KMS-11 (cell line): ENCODE data around the gene CHI3L2.

Source experiments
- H2AFZ ChIP-seq: fragments of 200-600 bp; sonication (generic); 2 replicates; pipeline ENCODE4 v1.6.1; 2016; ENCODE audit warnings: antibody characterized with exemption, mixed run types, low read depth
- H3K27ac ChIP-seq: fragments of 200-600 bp; sonication (generic); 2 replicates; pipeline ENCODE4 v1.6.1; 2016; ENCODE audit warnings: mild to moderate bottlenecking, mixed run types
- H3K27me3 ChIP-seq: fragments of 200-600 bp; sonication (generic); 2 replicates; pipeline ENCODE4 v1.6.1; 2017; ENCODE audit warnings: mild to moderate bottlenecking, low read depth, mixed run types, moderate library complexity; ENCODE audit not compliant: insufficient read depth
- H3K36me3 ChIP-seq: fragments of 200-600 bp; sonication (generic); 2 replicates; pipeline ENCODE4 v1.6.1; 2017; ENCODE audit warnings: mild to moderate bottlenecking, mixed run types; ENCODE audit not compliant: insufficient read depth
- H3K4me1 ChIP-seq: fragments of 200-600 bp; sonication (generic); 2 replicates; pipeline ENCODE4 v1.6.1; 2016; ENCODE audit warnings: mild to moderate bottlenecking, low read depth, mixed run types; ENCODE audit not compliant: poor library complexity, severe bottlenecking
- H3K4me2 ChIP-seq: fragments of 200-600 bp; sonication (generic); 2 replicates; pipeline ENCODE4 v1.7.0; 2016; ENCODE audit warnings: mild to moderate bottlenecking, mixed run types
- H3K4me3 ChIP-seq: fragments of 200-600 bp; sonication (generic); IDR thresholded peaks from 2 replicates; pipeline ENCODE4 v1.6.1; 2017; ENCODE audit warnings: low read depth, low read length, mixed read lengths; ENCODE audit not compliant: insufficient read depth
- H3K79me2 ChIP-seq: fragments of 200-600 bp; sonication (generic); 2 replicates; pipeline ENCODE4 v1.6.1; 2016; ENCODE audit warnings: low read depth, mixed run types; ENCODE audit not compliant: insufficient read depth
- H3K9ac ChIP-seq: fragments of 200-600 bp; sonication (generic); 2 replicates; pipeline ENCODE4 v1.6.1; 2016; ENCODE audit warnings: mild to moderate bottlenecking, mixed run types
- H4K20me1 ChIP-seq: fragments of 200-600 bp; sonication (generic); 2 replicates; pipeline ENCODE4 v1.6.1; 2016; ENCODE audit warnings: mild to moderate bottlenecking, mixed run types; ENCODE audit not compliant: insufficient read depth
- TF ChIP-seq, protein P1 (sequence below): fragments of 200-600 bp; sonication (generic); conservative IDR thresholded peaks from 2 replicates; pipeline ENCODE4 v1.6.1; 2017; ENCODE audit warnings: low read depth, mild to moderate bottlenecking, antibody characterized with exemption, low read length, moderate library complexity, mixed read lengths

Gene CHI3L2

DNA sequence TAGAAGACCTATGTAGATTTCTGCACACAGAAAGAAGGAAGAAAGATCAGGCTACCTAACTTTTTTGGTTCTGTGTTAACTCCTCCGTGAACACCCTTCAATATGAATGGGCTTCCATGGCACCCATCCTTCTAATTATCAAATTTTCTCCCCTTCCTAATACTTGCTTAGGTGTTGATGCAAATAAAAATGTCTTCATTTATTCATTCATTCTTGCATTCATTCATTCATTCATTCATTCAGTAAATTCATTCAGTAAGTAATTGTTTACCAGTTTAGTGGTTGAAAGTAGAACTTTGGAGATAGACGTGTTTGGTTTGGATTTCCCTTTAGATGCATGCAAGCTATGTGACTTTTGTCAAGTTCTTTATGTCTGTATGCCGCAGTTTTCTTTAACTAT is 4.6 kb downstream of the CHI3L2 start:
- no peak overlapping the region for H3K4me3 ChIP-seq
- H3K36me3 ChIP-seq = no peaks in the 10 kb centered on the region
- H3K9ac ChIP-seq = no peak overlapping the region
- no peaks in the 10 kb centered on the region for H3K4me1 ChIP-seq
- TF ChIP-seq, protein P1, sequence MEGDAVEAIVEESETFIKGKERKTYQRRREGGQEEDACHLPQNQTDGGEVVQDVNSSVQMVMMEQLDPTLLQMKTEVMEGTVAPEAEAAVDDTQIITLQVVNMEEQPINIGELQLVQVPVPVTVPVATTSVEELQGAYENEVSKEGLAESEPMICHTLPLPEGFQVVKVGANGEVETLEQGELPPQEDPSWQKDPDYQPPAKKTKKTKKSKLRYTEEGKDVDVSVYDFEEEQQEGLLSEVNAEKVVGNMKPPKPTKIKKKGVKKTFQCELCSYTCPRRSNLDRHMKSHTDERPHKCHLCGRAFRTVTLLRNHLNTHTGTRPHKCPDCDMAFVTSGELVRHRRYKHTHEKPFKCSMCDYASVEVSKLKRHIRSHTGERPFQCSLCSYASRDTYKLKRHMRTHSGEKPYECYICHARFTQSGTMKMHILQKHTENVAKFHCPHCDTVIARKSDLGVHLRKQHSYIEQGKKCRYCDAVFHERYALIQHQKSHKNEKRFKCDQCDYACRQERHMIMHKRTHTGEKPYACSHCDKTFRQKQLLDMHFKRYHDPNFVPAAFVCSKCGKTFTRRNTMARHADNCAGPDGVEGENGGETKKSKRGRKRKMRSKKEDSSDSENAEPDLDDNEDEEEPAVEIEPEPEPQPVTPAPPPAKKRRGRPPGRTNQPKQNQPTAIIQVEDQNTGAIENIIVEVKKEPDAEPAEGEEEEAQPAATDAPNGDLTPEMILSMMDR = no peak
- H2AFZ ChIP-seq = no peak overlapping the region
- no peak overlapping the region for H3K27ac ChIP-seq
- H3K4me2 ChIP-seq = no peak overlapping the region
- no peaks in the 10 kb centered on the region for H3K27me3 ChIP-seq
- H3K79me2 ChIP-seq = no peaks in the 10 kb centered on the region
- no peaks in the 10 kb centered on the region for H4K20me1 ChIP-seq

GRCh38 chr1:111234258-111234657 is 6.7 kb downstream of the CHI3L2 start:
- H3K4me2 ChIP-seq = no peak overlapping the region
- H4K20me1 ChIP-seq = no peaks in the 10 kb centered on the region
- H2AFZ ChIP-seq = no peak overlapping the region
- H3K27ac ChIP-seq = no peak overlapping the region
- TF ChIP-seq, protein P1 = no peak
- H3K4me3 ChIP-seq = no peak overlapping the region
- H3K4me1 ChIP-seq = no peaks in the 10 kb centered on the region
- no peaks in the 10 kb centered on the region for H3K79me2 ChIP-seq
- no peaks in the 10 kb centered on the region for H3K36me3 ChIP-seq
- no peak overlapping the region for H3K9ac ChIP-seq
- H3K27me3 ChIP-seq = no peaks in the 10 kb centered on the region

GRCh38 chr1:111234866-111235265 is 7.4 kb downstream of the CHI3L2 start:
- TF ChIP-seq, protein P1 = no peak
- H3K36me3 ChIP-seq = no peaks in the 10 kb centered on the region
- no peaks in the 10 kb centered on the region for H3K79me2 ChIP-seq
- H2AFZ ChIP-seq = no peak overlapping the region
- H4K20me1 ChIP-seq = no peaks in the 10 kb centered on the region
- no peaks in the 10 kb centered on the region for H3K27me3 ChIP-seq
- no peaks in the 10 kb centered on the region for H3K4me1 ChIP-seq
- H3K27ac ChIP-seq = no peak overlapping the region
- H3K4me2 ChIP-seq = no peak overlapping the region
- H3K9ac ChIP-seq = no peak overlapping the region
- H3K4me3 ChIP-seq = no peak overlapping the region

DNA sequence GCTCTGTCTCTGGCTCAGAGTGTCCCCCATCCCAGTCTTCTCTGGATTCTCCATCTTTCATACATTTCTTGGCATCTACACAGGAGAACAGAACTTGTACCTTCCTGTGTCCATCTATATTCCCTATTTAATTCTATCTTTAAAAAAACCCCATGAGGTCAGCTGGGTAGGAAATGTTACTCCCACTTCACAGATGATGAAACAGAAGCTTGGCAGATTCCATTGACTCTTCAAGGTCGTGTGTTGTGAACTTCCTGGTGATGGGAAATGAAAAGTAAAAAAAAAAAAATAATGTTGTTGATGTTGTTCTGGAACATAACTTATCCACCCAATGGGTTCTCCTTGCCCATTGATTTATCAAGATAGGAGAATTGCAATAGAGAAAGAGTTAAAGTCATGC is 8.9 kb downstream of the CHI3L2 start:
- Histone ChIP-seq H3K27ac (no peak overlapping the region), H3K4me1 (no peaks in the 10 kb centered on the region), H3K27me3 (no peaks in the 10 kb centered on the region), H3K4me3 (no peak overlapping the region), H3K4me2 (no peak overlapping the region), H3K9ac (no peak overlapping the region), H4K20me1 (no peaks in the 10 kb centered on the region), H3K79me2 (no peaks in the 10 kb centered on the region), H3K36me3 (no peaks in the 10 kb centered on the region), H2AFZ (no peak overlapping the region)
- TF ChIP-seq, protein P1 = no peak
